ENCODE measurements around the gene LRRC8E. TPM values are rescaled to one million over a fixed set of nuclear protein-coding genes. Genes with fewer than 3 reads are reported as not detected.
"Not testable (repeated sequence)": the region's sequence is repeated elsewhere in the genome, so short reads cannot be mapped to it uniquely, and the experiment has no call there.

LRRC8E gene
- polyA plus RNA-seq, 4 donors, result 0.46 to 3.2 (median 2.1) TPM

- DNase-seq (ENCODE audit: low read depth in 4 of 4, low spot score in 3 of 4), result no peak
These were observed 8.5 kb upstream of the LRRC8E start for GRCh38 chr19:7879836-7880235.

GRCh38 chr19:7881910-7882309 lies 6.4 kb upstream of the LRRC8E start:
- DNase-seq (ENCODE audit: low read depth in 4 of 4, low spot score in 3 of 4), result no peak

GRCh38 chr19:7883105-7883504 lies 5.2 kb upstream of the LRRC8E start:
- no peak for DNase-seq (ENCODE audit: low read depth in 4 of 4, low spot score in 3 of 4)

- DNase-seq (ENCODE audit: low read depth in 4 of 4, low spot score in 3 of 4), result no peak
These were observed 4.3 kb upstream of the LRRC8E start for GRCh38 chr19:7883796-7884570.

- DNase-seq (ENCODE audit: low read depth in 4 of 4, low spot score in 3 of 4), result no peak
These were observed 2.5 kb upstream of the LRRC8E start for GRCh38 chr19:7885818-7886217.

GRCh38 chr19:7887408-7888144 lies 734 bp upstream of the LRRC8E start:
- no peak for DNase-seq (ENCODE audit: low read depth in 4 of 4, low spot score in 3 of 4)

- DNase-seq (ENCODE audit: low read depth in 4 of 4, low spot score in 3 of 4), result no peak
These were observed 512 bp downstream of the LRRC8E start for GRCh38 chr19:7888826-7889217.

- DNase-seq (ENCODE audit: low read depth in 4 of 4, low spot score in 3 of 4), result not testable (repeated sequence)
These were observed 5.2 kb downstream of the LRRC8E start for GRCh38 chr19:7893362-7894101.

- DNase-seq (ENCODE audit: low read depth in 4 of 4, low spot score in 3 of 4), result no peak
These were observed 6.5 kb downstream of the LRRC8E start for GRCh38 chr19:7894612-7895309.

- DNase-seq (ENCODE audit: low read depth in 4 of 4, low spot score in 3 of 4), result no peak
These were observed 7.3 kb downstream of the LRRC8E start for GRCh38 chr19:7895565-7895964.

GRCh38 chr19:7897292-7897691 lies 9.0 kb downstream of the LRRC8E start:
- no peak for DNase-seq (ENCODE audit: low read depth in 4 of 4, low spot score in 3 of 4)

GRCh38 chr19:7898967-7899366 lies 10.7 kb downstream of the LRRC8E start:
- DNase-seq (ENCODE audit: low read depth in 4 of 4, low spot score in 3 of 4), result no peak

GRCh38 chr19:7899751-7900378 lies 11.6 kb downstream of the LRRC8E start:
- no peak for DNase-seq (ENCODE audit: low read depth in 4 of 4, low spot score in 3 of 4)

- DNase-seq (ENCODE audit: low read depth in 4 of 4, low spot score in 3 of 4), result no peak
These were observed 12.1 kb downstream of the LRRC8E start for GRCh38 chr19:7900401-7900870.

GRCh38 chr19:7900931-7901330 lies 12.6 kb downstream of the LRRC8E start:
- DNase-seq (ENCODE audit: low read depth in 4 of 4, low spot score in 3 of 4), result no peak

- DNase-seq (ENCODE audit: low read depth in 4 of 4, low spot score in 3 of 4), result no peak
These were observed 13.0 kb downstream of the LRRC8E start for GRCh38 chr19:7901337-7901736.

GRCh38 chr19:7902796-7903243 lies 14.5 kb downstream of the LRRC8E start:
- DNase-seq (ENCODE audit: low read depth in 4 of 4, low spot score in 3 of 4), result no peak

- peak; percentile 98 to 99 (median 99) for DNase-seq (ENCODE audit: low read depth in 4 of 4, low spot score in 3 of 4)
These were observed 15.1 kb downstream of the LRRC8E start, which contains the start of gene MAP2K7 for GRCh38 chr19:7903244-7904073. MAP2K7 (plus strand) TSS chr19:7903877; CDS start chr19:7903945, 68 bp downstream.

Data from left renal pelvis (tissue), 4 donors.